K562 (cell line): ENCODE results near the gene ELF1. TPM values are rescaled to one million over a fixed set of nuclear protein-coding genes. Genes with fewer than 3 reads are reported as not detected.

Source experiments
- ATAC-seq: fragments of 200-7000 bp; cut with Tn5 transposase; 3 replicates; pipeline ENCODE4 v1.9.1; 2020; ENCODE audit warnings: moderate library complexity
- BruUV-seq: library from RNA; stranded (reverse); fragments of 400-500 nt; replicated peaks from 2 replicates; lab custom pipeline; 2021; lab: Mats Ljungman, UMichigan
- CTCF ChIA-PET: fragments of 300-600 bp; formaldehyde crosslinking; extraction: SDS; loops from one replicate; lab custom pipeline; 2021; ENCODE audit warnings: low intra/inter-chr PET ratio; lab: Yijun Ruan, JAX
- POLR2A ChIA-PET: fragments of 300-600, 350-650 bp; sonication (Branson Sonifier 250); formaldehyde crosslinking; extraction: SDS; loops from one replicate; lab custom pipeline; 2021; ENCODE audit warnings: antibody characterized with exemption, inconsistent platforms; lab: Yijun Ruan, JAX
- DNase-seq, 4 experiments: peaks; one replicate each; pipeline versions ENCODE4 v3.0.0 to v3.0.0-alpha.2; 2011 to 2018; ENCODE audit warnings: low spot score in 3 of 4, mixed read lengths in 3 of 4; ENCODE audit errors: extremely low read depth in 1 of 4
- FAIRE-seq: peaks from 2 replicates; lab custom pipeline; 2011; peaks lifted over from hg19 to GRCh38; lab: Jason Lieb, UNC
- H2AFZ ChIP-seq: 2 replicates; pipeline ENCODE4 v1.6.0; 2011; ENCODE audit warnings: low read depth, low read length, control low read depth, inconsistent platforms
- H3K27ac ChIP-seq: fragments of 200-600 bp; 3 replicates; pipeline ENCODE4 v1.8.0; 2011; ENCODE audit warnings: low read depth, mild to moderate bottlenecking, control low read depth, inconsistent platforms, low read length, moderate library complexity, mixed read lengths; ENCODE audit errors: extremely low read depth
- H3K27me3 ChIP-seq, 2 experiments: fragments of 300-600 bp in 1 of 2; 2 replicates in 1 of 2; 3 replicates in 1 of 2; pipeline versions ENCODE4 v1.6.0 to v1.8.0; 2011; ENCODE audit warnings: inconsistent platforms in 2 of 2, low read length in 2 of 2, mild to moderate bottlenecking in 1 of 2, mixed read lengths in 1 of 2, moderate library complexity in 1 of 2; ENCODE audit not compliant: control insufficient read depth in 2 of 2, insufficient read depth in 2 of 2
- H3K36me3 ChIP-seq: fragments of 300-600 bp; 3 replicates; pipeline ENCODE4 v1.8.0; 2011; ENCODE audit warnings: mild to moderate bottlenecking, low read length, inconsistent platforms; ENCODE audit not compliant: control insufficient read depth, insufficient read depth
- H3K4me1 ChIP-seq, 2 experiments: fragments of 200-600 bp in 1 of 2; replicated peaks in 1 of 2; 2 replicates in 1 of 2; 3 replicates in 1 of 2; pipeline versions ENCODE4 v1.5.1 to v1.8.0; 2011; ENCODE audit warnings: inconsistent platforms in 2 of 2, low read length in 2 of 2, mild to moderate bottlenecking in 1 of 2, mixed read lengths in 1 of 2, moderate library complexity in 1 of 2; ENCODE audit not compliant: control insufficient read depth in 2 of 2, insufficient read depth in 2 of 2
- H3K4me2 ChIP-seq: 2 replicates; pipeline ENCODE4 v1.6.1; 2011; ENCODE audit warnings: low read length, control low read depth, inconsistent platforms, mixed read lengths; ENCODE audit not compliant: insufficient read depth
- H3K4me3 ChIP-seq: fragments of 200-600 bp; sonication (generic), shearing (Covaris generic); 2 replicates; pipeline ENCODE4 v1.5.1; 2016; ENCODE audit warnings: control low read depth, inconsistent platforms
- H3K79me2 ChIP-seq: fragments of 200-600 bp; 3 replicates; pipeline ENCODE4 v1.8.0; 2011; ENCODE audit warnings: low read length, inconsistent platforms; ENCODE audit not compliant: control insufficient read depth, insufficient read depth
- H3K9ac ChIP-seq, 2 experiments: 2 replicates each; pipeline versions ENCODE4 v1.6.0 to v1.6.1; 2011; ENCODE audit warnings: low read depth in 2 of 2, low read length in 2 of 2, control low read depth in 1 of 2, inconsistent platforms in 1 of 2, mild to moderate bottlenecking in 1 of 2, mixed read lengths in 1 of 2; ENCODE audit not compliant: insufficient read depth in 1 of 2
- H3K9me1 ChIP-seq: one replicate; pipeline ENCODE4 v1.6.0; 2011; ENCODE audit warnings: inconsistent platforms, mild to moderate bottlenecking, low read length, moderate library complexity; ENCODE audit not compliant: control insufficient read depth, insufficient read depth
- H3K9me3 ChIP-seq: replicated peaks from 2 replicates; pipeline ENCODE4 v1.5.1; 2011; ENCODE audit warnings: low read depth, low read length, inconsistent platforms; ENCODE audit not compliant: control insufficient read depth, insufficient read depth
- H4K20me1 ChIP-seq: replicated peaks from 2 replicates; pipeline ENCODE4 v1.6.1; 2011; ENCODE audit warnings: low read length, inconsistent platforms, mixed read lengths; ENCODE audit not compliant: control insufficient read depth, insufficient read depth
- BRF2 ChIP-seq: IDR thresholded peaks from 3 replicates; pipeline ENCODE4 v1.6.1; 2011; ENCODE audit warnings: borderline replicate concordance, mild to moderate bottlenecking; ENCODE audit not compliant: insufficient read length, insufficient read depth
- CBFA2T3 ChIP-seq: fragments of 450-650 bp; IDR thresholded peaks from 2 replicates; pipeline ENCODE4 v1.6.1; 2017
- POU5F1 ChIP-seq: fragments of 150-350 bp; IDR thresholded peaks from 2 replicates; pipeline ENCODE4 v1.6.1; 2014; ENCODE audit warnings: borderline replicate concordance, low read length, low read depth, mild to moderate bottlenecking; ENCODE audit not compliant: partially characterized antibody
- TAL1 ChIP-seq: fragments of 450-650 bp; IDR thresholded peaks from 2 replicates; pipeline ENCODE4 v1.6.1; 2016; ENCODE audit warnings: mild to moderate bottlenecking
- THAP7 ChIP-seq: fragments of 250-450 bp; sonication (Bioruptor Pico); IDR thresholded peaks from 2 replicates; pipeline ENCODE4 v1.5.0; 2021
- in situ Hi-C: fragments of 300-500 bp; cut with MboI; formaldehyde crosslinking; loops from 4 replicates; pipeline ENCODE4 v1.15.0; 2018; ENCODE audit warnings: inconsistent platforms, mixed read lengths
- intact Hi-C: fragments of 100-400 bp; cut with micrococcal nuclease; formaldehyde crosslinking; loops from 2 replicates; pipeline ENCODE4 v1.14.2; 2022
- polyA plus RNA-seq, 8 experiments: library from polyadenylated mRNA; depleted of rRNA in 4 of 8; stranded (reverse) in 5 of 8; unstranded in 3 of 8; fragments of >200 nt; fragmentation: Nextera tagmentation in 2 of 8; fragmentation: Illumina TruSeq in 1 of 8; extraction: Ambion mirVana in 2 of 8; extraction: Trizol in 1 of 8; gene quantifications; 2 replicates each; pipeline versions ENCODE4 v1.2.1 to v1.2.3, GENCODE V29; 2011 to 2014; ENCODE audit warnings: inconsistent platforms in 1 of 8, missing spikeins in 1 of 8
- total RNA-seq, 7 experiments: library from RNA; depleted of rRNA in 6 of 7; stranded (reverse); fragments of >200 nt in 6 of 7; fragmentation: Illumina TruSeq in 2 of 7; extraction: Trizol in 2 of 7; gene quantifications; 2 replicates each; pipeline versions ENCODE4 v1.2.1 to v1.2.3, GENCODE V29; 2011 to 2021; ENCODE audit warnings: low replicate concordance in 1 of 7

The ELF1 gene
- total and polyA plus RNA-seq, 9 of the 15 experiments (the other 6 are each of a cell fraction or from before 2014, with no cell fraction given): 24.7 to 54.4 (median 33.4) TPM

- H3K4me3 ChIP-seq: no peak overlapping the region
These were observed 46.0 kb upstream of the ELF1 start for GRCh38 chr13:41065078-41065477.

More at GRCh38 chr13:41065078-41065477, 46.0 kb upstream of the ELF1 start:
- no peaks in the 10 kb centered on the region for H3K27me3 ChIP-seq
- H3K27ac ChIP-seq: no peak overlapping the region
- H3K9me3 ChIP-seq: no peaks in the 10 kb centered on the region
- peaks cover 0 to under 1% of the 10 kb centered on the region in 2 experiments; a peak in 2 of 5 replicates for H3K4me1 ChIP-seq
- TF ChIP-seq THAP7 (CRISPR knock-in tag): no peak
- no peak for TF ChIP-seq BRF2
- 0 out of 2 replicates have a peak, but pooled peaks have one; percentile 12 for TF ChIP-seq CBFA2T3
- 0 out of 2 replicates have a peak, but pooled peaks have one; percentile 4 for TF ChIP-seq TAL1
- TF ChIP-seq POU5F1: no peak
- H3K79me2 ChIP-seq: peaks cover 39% of the 10 kb centered on the region
- ChIA-PET CTCF (no interaction called here), POLR2A (no interaction called here)
- H3K36me3 ChIP-seq: peaks cover 51% of the 10 kb centered on the region; the same call in 2 of the 3 replicates
- no peaks in the 10 kb centered on the region for H3K9me1 ChIP-seq
- H4K20me1 ChIP-seq: no peaks in the 10 kb centered on the region
- H2AFZ ChIP-seq: no peak overlapping the region
- in situ Hi-C loops: loop anchor here (25.0 kb wide), 1 partner anchor 278 kb away; the partner anchor contains the start of gene SLC25A15
- no peak overlapping the region; a peak in 1 of 4 replicates for H3K9ac ChIP-seq
- H3K4me2 ChIP-seq: no peak overlapping the region
- intact Hi-C loops: no loop called here
- DNase-seq: peak in 1 of 4 experiments; percentile 15
- FAIRE-seq: no peak
- no TSS peak for BruUV-seq
- no peak for ATAC-seq
